Stimulated activated CD8-positive, alpha-beta memory T cell treated with anti-CD3 and anti-CD28 coated beads, Interleukin-2, amount 100 ng/mL, for 48 hours (primary cell): ENCODE data around the gene CCDC30.
A peak's percentile ranks its signal among the peaks of the same experiment; 100 is the strongest.

Experiments
- DNase-seq, 2 donors: peaks; one replicate each; pipeline ENCODE4 v3.0.0-alpha.2; 2020; ENCODE audit warnings: low read depth in 2 of 2

The CCDC30 gene

GRCh38 chr1:42462828-42463763, at the start of gene CCDC30:
Gene CCDC30, plus strand, starts transcription at chr1:42463286. Its CDS starts 17,266 bp downstream, at chr1:42480552.
- peak; percentile 84 to 91 for DNase-seq

GRCh38 chr1:42414551-42415496, 48.3 kb upstream of the CCDC30 start:
- DNase-seq = no peak

GRCh38 chr1:42417166-42417565, 45.9 kb upstream of the CCDC30 start:
- DNase-seq = no peak

GRCh38 chr1:42418516-42418915, 44.6 kb upstream of the CCDC30 start:
- DNase-seq = no peak

- no peak for DNase-seq
Measured at GRCh38 chr1:42419126-42419821, 43.8 kb upstream of the CCDC30 start.

GRCh38 chr1:42420121-42420520, 43.0 kb upstream of the CCDC30 start:
- DNase-seq = no peak

- no peak for DNase-seq
Measured at GRCh38 chr1:42420911-42421585, 42.0 kb upstream of the CCDC30 start.

GRCh38 chr1:42422737-42423136, 40.3 kb upstream of the CCDC30 start:
- DNase-seq = no peak

- no peak for DNase-seq
Measured at GRCh38 chr1:42423681-42424080, 39.4 kb upstream of the CCDC30 start.

GRCh38 chr1:42424201-42424600, 38.9 kb upstream of the CCDC30 start:
- DNase-seq = no peak

- no peak for DNase-seq
Measured at GRCh38 chr1:42427240-42427639, 35.8 kb upstream of the CCDC30 start.

- DNase-seq = no peak
Measured at GRCh38 chr1:42429603-42430002, 33.5 kb upstream of the CCDC30 start.

- no peak for DNase-seq
Measured at GRCh38 chr1:42430286-42431135, 32.6 kb upstream of the CCDC30 start.

- DNase-seq = no peak
Measured at GRCh38 chr1:42431514-42431913, 31.6 kb upstream of the CCDC30 start.

GRCh38 chr1:42432714-42433113, 30.4 kb upstream of the CCDC30 start:
- DNase-seq = no peak

GRCh38 chr1:42433369-42433768, 29.7 kb upstream of the CCDC30 start:
- DNase-seq = no peak

- DNase-seq = no peak
Measured at GRCh38 chr1:42434340-42434739, 28.7 kb upstream of the CCDC30 start.

GRCh38 chr1:42439940-42440339, 23.1 kb upstream of the CCDC30 start:
- no peak for DNase-seq

GRCh38 chr1:42442662-42443061, 20.4 kb upstream of the CCDC30 start:
- no peak for DNase-seq

- DNase-seq = no peak
Measured at GRCh38 chr1:42449256-42449655, 13.8 kb upstream of the CCDC30 start.
